CD14-positive monocyte (primary cell): ENCODE results near the gene GLG1. TPM values are rescaled to one million over a fixed set of nuclear protein-coding genes. Genes with fewer than 3 reads are reported as not detected.

ENCODE experiments used
- DNase-seq, 3 donors: peaks; one replicate each; pipeline ENCODE4 v3.0.0-alpha.2; 2011 to 2022
- H2AFZ ChIP-seq: 2 replicates; pipeline ENCODE4 v1.6.0; 2012; ENCODE audit warnings: mild to moderate bottlenecking, low read depth, low read length, inconsistent platforms; ENCODE audit not compliant: insufficient read depth, poor library complexity, severe bottlenecking
- H3K27ac ChIP-seq, 2 donors: 1 replicate in 1 of 2; 2 replicates in 1 of 2; pipeline ENCODE4 v1.5.1; 2012 to 2013; ENCODE audit warnings: low read length in 2 of 2, control low read depth in 1 of 2, inconsistent platforms in 1 of 2, low read depth in 1 of 2, mild to moderate bottlenecking in 1 of 2
- H3K27me3 ChIP-seq, 2 donors: one replicate each; pipeline versions ENCODE4 v1.6.0 to v1.6.1; 2011 to 2013; ENCODE audit warnings: low read length in 2 of 2; ENCODE audit not compliant: control insufficient read depth in 2 of 2, insufficient read depth in 2 of 2
- H3K36me3 ChIP-seq, 2 donors: replicated peaks in 1 of 2; 1 replicate in 1 of 2; 2 replicates in 1 of 2; pipeline versions ENCODE4 v1.5.1 to v1.6.1; 2012 to 2013; ENCODE audit warnings: low read length in 2 of 2, control low read depth in 1 of 2, inconsistent platforms in 1 of 2, mild to moderate bottlenecking in 1 of 2; ENCODE audit not compliant: insufficient read depth in 2 of 2, control insufficient read depth in 1 of 2
- H3K4me1 ChIP-seq, 2 donors: 1 replicate in 1 of 2; 2 replicates in 1 of 2; pipeline versions ENCODE4 v1.5.1 to v1.6.1; 2012 to 2013; ENCODE audit warnings: low read length in 2 of 2, control low read depth in 1 of 2, inconsistent platforms in 1 of 2, mild to moderate bottlenecking in 1 of 2, moderate library complexity in 1 of 2; ENCODE audit not compliant: insufficient read depth in 2 of 2, control insufficient read depth in 1 of 2
- H3K4me2 ChIP-seq: replicated peaks from 2 replicates; pipeline ENCODE3; 2012; ENCODE audit warnings: low read length, moderate library complexity, mild to moderate bottlenecking; ENCODE audit not compliant: poor library complexity, severe bottlenecking; ENCODE audit errors: extremely low read depth
- H3K4me3 ChIP-seq, 3 experiments: fragments of 200-600 bp in 1 of 3; sonication (generic) in 1 of 3; replicated peaks in 1 of 3; 1 replicate in 2 of 3; 2 replicates in 1 of 3; pipeline ENCODE4 v1.5.1; 2011 to 2013; ENCODE audit warnings: low read length in 3 of 3, mild to moderate bottlenecking in 3 of 3, control low read depth in 2 of 3, low read depth in 2 of 3, inconsistent platforms in 1 of 3, moderate library complexity in 1 of 3
- H3K79me2 ChIP-seq: 2 replicates; pipeline ENCODE4 v1.6.0; 2012; ENCODE audit warnings: mild to moderate bottlenecking, control low read depth, inconsistent platforms, low read length, moderate library complexity; ENCODE audit not compliant: insufficient read depth
- H3K9ac ChIP-seq: 2 replicates; pipeline ENCODE4 v1.6.0; 2017; ENCODE audit warnings: low read length, mild to moderate bottlenecking; ENCODE audit not compliant: insufficient read depth, poor library complexity, severe bottlenecking
- H3K9me3 ChIP-seq, 2 donors: replicated peaks in 1 of 2; 1 replicate in 1 of 2; 2 replicates in 1 of 2; pipeline versions ENCODE4 v1.5.1 to v1.6.1; 2012 to 2013; ENCODE audit warnings: low read length in 2 of 2, control low read depth in 1 of 2; ENCODE audit not compliant: control insufficient read depth in 1 of 2, insufficient read depth in 1 of 2
- H4K20me1 ChIP-seq: 2 replicates; pipeline ENCODE4 v1.6.0; 2012; ENCODE audit warnings: mild to moderate bottlenecking, low read length, control low read depth, moderate library complexity; ENCODE audit not compliant: insufficient read depth
- H3K27ac Mint-ChIP-seq, 7 donors: one replicate each; pipeline ENCODE4 v1.8.0; 2020; ENCODE audit warnings: mild to moderate bottlenecking in 7 of 7, mixed read lengths in 7 of 7, moderate library complexity in 6 of 7, inconsistent platforms in 2 of 7
- H3K27me3 Mint-ChIP-seq, 3 donors: one replicate each; pipeline ENCODE4 v1.8.0; 2021 to 2022; ENCODE audit warnings: low read depth in 3 of 3, mild to moderate bottlenecking in 3 of 3, mixed read lengths in 3 of 3, moderate library complexity in 3 of 3, inconsistent platforms in 1 of 3
- H3K36me3 Mint-ChIP-seq, 2 donors: one replicate each; pipeline ENCODE4 v1.8.0; 2020; ENCODE audit warnings: mixed read lengths in 2 of 2, inconsistent platforms in 1 of 2, mild to moderate bottlenecking in 1 of 2
- H3K4me1 Mint-ChIP-seq: one replicate; pipeline ENCODE4 v1.8.0; 2020; ENCODE audit warnings: mild to moderate bottlenecking, mixed read lengths
- H3K4me3 Mint-ChIP-seq, 2 donors: one replicate each; pipeline ENCODE4 v1.8.0; 2020; ENCODE audit warnings: mild to moderate bottlenecking in 2 of 2, mixed read lengths in 2 of 2, moderate library complexity in 1 of 2
- H3K9me3 Mint-ChIP-seq, 7 donors: one replicate each; pipeline ENCODE4 v1.8.0; 2020 to 2022; ENCODE audit warnings: mixed read lengths in 7 of 7, mild to moderate bottlenecking in 6 of 7, moderate library complexity in 6 of 7, inconsistent platforms in 2 of 7
- WGBS: methylation state at CpG from one replicate; pipeline ENCODE4 v1.1.5; 2013; ENCODE audit warnings: missing lambda C conversion rate; ENCODE audit not compliant: insufficient coverage; 5-methylcytosine and 5-hydroxymethylcytosine counted together
- intact Hi-C, 2 donors: fragments of 100-400 bp; cut with micrococcal nuclease; formaldehyde crosslinking; loops; one replicate each; pipeline versions ENCODE4 v1.15.0 to v1.15.1; 2023
- polyA plus RNA-seq, 3 donors: library from polyadenylated mRNA; depleted of rRNA in 1 of 3; unstranded in 2 of 3; stranded (reverse) in 1 of 3; fragments of 300-500 nt in 2 of 3; fragments of >200 nt in 1 of 3; fragmentation: Illumina TruSeq in 2 of 3; gene quantifications; 1 replicate in 2 of 3; 2 replicates in 1 of 3; pipeline ENCODE4 v1.2.3, GENCODE V29; 2012 to 2021
- TF ChIP-seq, protein P1 (sequence below): fragments of 200-600 bp; IDR thresholded peaks from one replicate; pipeline ENCODE4 v1.8.0; 2022; ENCODE audit warnings: antibody characterized with exemption, mild to moderate bottlenecking

The GLG1 gene
- polyA plus RNA-seq, 3 donors = 40.3 to 69.1 (median 51.1) TPM

DNA sequence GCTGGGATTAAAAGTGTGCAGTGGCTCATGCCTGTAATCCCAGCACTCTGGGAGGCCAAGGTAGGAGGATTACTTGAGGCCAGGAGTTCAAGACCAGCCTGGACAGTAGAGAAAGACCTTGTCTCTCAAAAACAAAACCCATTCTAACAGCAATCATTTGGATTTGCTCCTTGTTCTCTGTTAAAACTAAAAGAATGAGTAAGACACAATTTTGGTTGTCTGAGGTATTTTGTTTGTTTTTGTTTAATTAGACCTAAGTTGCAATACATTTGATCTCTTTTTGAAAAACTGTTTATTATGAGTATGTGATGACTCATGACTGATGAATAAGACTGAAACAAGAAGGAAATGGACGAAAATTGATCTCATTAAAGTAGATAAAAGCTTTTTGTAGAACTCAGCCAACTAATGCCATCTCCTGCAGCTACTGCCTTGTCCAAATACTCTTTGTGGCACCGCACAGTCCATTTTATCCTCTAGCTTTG is 29.0 kb downstream of the GLG1 start:
- H3K4me1 Mint-ChIP-seq = peaks cover 35% of the 10 kb centered on the region

DNA sequence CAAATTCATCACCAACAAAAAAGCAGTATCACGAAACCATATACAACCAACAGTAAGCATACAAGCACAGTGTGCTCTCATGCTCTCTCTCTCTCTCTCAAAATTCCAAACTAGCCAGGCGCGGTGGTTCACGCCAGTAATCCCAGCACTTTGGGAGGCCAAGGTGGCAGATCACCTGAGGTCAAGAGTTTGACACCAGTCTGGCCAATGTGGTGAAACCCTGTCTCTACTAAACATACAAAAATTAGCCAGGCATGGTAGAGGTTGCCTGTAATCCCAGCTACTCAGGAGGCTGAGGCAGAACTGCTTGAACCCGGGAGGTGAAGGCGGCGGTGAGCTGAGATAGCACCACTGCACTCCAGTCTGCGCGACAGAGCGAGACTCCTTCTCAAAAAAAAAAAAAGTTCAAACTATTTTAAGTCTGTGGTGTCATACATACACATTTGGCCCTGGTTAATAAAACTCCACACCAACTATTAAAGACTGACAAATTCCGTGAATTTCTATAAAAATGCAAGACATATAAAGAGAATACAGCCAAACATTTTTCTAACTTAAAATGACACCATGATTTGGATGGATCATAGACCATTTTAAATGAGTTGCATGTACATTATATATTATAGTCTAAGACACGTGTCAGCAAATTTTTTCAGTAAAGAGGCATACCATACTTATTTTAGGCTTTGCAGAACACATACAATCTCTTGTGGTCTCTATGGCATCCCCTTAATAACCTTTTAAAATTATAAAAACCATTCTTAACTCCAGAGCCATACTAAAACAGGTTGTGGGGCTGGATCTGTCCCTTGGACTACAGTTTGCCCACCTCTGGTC is 30.9 kb downstream of the GLG1 start:
- peaks cover 96% of the 10 kb centered on the region for H4K20me1 ChIP-seq
- WGBS = 91% methylated on average over 10 of the region's 12 CpGs
- H3K4me2 ChIP-seq = no peak overlapping the region
- Mint-ChIP-seq H3K36me3 (peaks cover 6 to 15% of the 10 kb centered on the region in 2 donors), H3K27ac (peak overlapping the region in 2 of 7 donors; percentile 27 to 52), H3K4me3 (no peak overlapping the region), H3K9me3 (no peaks in the 10 kb centered on the region), H3K27me3 (no peaks in the 10 kb centered on the region), H3K4me1 (peaks cover 28% of the 10 kb centered on the region)
- TF ChIP-seq, protein P1, sequence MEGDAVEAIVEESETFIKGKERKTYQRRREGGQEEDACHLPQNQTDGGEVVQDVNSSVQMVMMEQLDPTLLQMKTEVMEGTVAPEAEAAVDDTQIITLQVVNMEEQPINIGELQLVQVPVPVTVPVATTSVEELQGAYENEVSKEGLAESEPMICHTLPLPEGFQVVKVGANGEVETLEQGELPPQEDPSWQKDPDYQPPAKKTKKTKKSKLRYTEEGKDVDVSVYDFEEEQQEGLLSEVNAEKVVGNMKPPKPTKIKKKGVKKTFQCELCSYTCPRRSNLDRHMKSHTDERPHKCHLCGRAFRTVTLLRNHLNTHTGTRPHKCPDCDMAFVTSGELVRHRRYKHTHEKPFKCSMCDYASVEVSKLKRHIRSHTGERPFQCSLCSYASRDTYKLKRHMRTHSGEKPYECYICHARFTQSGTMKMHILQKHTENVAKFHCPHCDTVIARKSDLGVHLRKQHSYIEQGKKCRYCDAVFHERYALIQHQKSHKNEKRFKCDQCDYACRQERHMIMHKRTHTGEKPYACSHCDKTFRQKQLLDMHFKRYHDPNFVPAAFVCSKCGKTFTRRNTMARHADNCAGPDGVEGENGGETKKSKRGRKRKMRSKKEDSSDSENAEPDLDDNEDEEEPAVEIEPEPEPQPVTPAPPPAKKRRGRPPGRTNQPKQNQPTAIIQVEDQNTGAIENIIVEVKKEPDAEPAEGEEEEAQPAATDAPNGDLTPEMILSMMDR = no peak
- H3K36me3 ChIP-seq = no peaks in the 10 kb centered on the region
- no peak overlapping the region for H3K27ac ChIP-seq
- H3K9me3 ChIP-seq = no peaks in the 10 kb centered on the region
- H3K27me3 ChIP-seq = no peaks in the 10 kb centered on the region
- H3K9ac ChIP-seq = no peak overlapping the region
- DNase-seq = no peak
- intact Hi-C loops = no loop called here
- peaks cover 98% of the 10 kb centered on the region for H3K79me2 ChIP-seq
- H3K4me1 ChIP-seq = peaks cover 13 to 26% of the 10 kb centered on the region in 2 donors
- no peak overlapping the region for H2AFZ ChIP-seq
- H3K4me3 ChIP-seq = no peak overlapping the region

More for the DNA sequence above, 29.0 kb downstream of the GLG1 start:
- no peaks in the 10 kb centered on the region for H3K9me3 ChIP-seq
- peaks cover 13 to 26% of the 10 kb centered on the region in 2 donors for H3K4me1 ChIP-seq
- H2AFZ ChIP-seq = no peak overlapping the region
- no peak overlapping the region for H3K9ac ChIP-seq
- H3K4me3 ChIP-seq = no peak overlapping the region
- H3K4me3 Mint-ChIP-seq = no peak overlapping the region
- DNase-seq = peak in 1 of 3 donors; percentile 32
- TF ChIP-seq, protein P1 = no peak
- peaks cover 92% of the 10 kb centered on the region for H4K20me1 ChIP-seq
- peaks cover 96% of the 10 kb centered on the region for H3K79me2 ChIP-seq
- peak overlapping the region in 1 of 2 donors; percentile 60 for H3K27ac ChIP-seq
- intact Hi-C loops = no loop called here
- peaks cover 7 to 15% of the 10 kb centered on the region in 2 donors for H3K36me3 Mint-ChIP-seq
- peak overlapping the region in 2 of 7 donors; percentile 23 to 53 for H3K27ac Mint-ChIP-seq
- WGBS = no CpG with 5 or more reads among the region's 2 CpGs
- H3K27me3 ChIP-seq = no peaks in the 10 kb centered on the region
- H3K4me2 ChIP-seq = no peak overlapping the region
- no peaks in the 10 kb centered on the region for H3K9me3 Mint-ChIP-seq
- no peaks in the 10 kb centered on the region for H3K36me3 ChIP-seq
- H3K27me3 Mint-ChIP-seq = no peaks in the 10 kb centered on the region
